NOMO-1 treated with dmso at 0.1 percent for 144 hours (cell line): ENCODE measurements around the gene STPG2.
"Not testable (repeated sequence)": the region's sequence is repeated elsewhere in the genome, so short reads cannot be mapped to it uniquely, and the experiment has no call there.

Experiments
- DNase-seq: peaks from one replicate; lab custom pipeline; 2025; ENCODE audit not compliant: unreplicated experiment; lab: John Stamatoyannopoulos, UW

Gene STPG2

GRCh38 chr4:97646997-97647396 lies 496.3 kb downstream of the STPG2 start:
- no peak for DNase-seq

DNA sequence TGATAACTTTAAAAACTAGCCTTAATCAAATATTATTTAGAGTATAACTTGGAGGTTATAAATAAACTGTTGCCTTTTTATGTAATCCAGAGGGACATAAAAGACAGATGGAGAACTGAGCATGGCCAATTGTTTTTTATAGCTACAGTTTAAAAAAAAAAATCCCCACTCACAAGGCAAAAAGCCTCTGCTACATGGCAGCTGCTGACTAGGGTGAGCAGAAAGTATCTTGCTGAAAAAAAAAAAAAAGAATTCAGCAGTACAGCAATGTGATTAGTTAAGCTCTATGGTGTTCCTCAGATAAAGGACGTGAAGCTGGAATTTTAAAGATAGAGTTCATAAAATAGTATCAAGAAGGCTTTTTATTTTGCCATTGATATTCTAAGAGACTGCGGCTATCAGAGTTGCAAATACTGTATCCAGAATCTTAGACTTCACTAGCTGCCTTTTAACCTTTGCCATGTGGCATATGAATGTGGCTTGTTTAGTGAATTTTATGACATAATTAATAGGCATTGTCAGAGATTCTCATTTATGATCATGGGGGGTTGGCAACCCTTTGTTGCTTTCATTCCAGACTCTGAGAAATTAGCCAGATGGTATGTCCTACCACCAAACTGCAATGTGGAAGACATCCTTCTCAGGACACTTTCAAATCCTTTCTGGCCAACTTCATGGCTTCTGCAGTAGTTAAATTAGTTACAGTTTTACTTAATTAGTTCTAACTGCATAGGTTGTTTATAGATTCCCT lies 498.0 kb downstream of the STPG2 start:
- no peak for DNase-seq

GRCh38 chr4:97643179-97643578 lies 500.1 kb downstream of the STPG2 start:
- DNase-seq: no peak

- no peak for DNase-seq
Measured at GRCh38 chr4:97639961-97640360, 503.3 kb downstream of the STPG2 start.

DNA sequence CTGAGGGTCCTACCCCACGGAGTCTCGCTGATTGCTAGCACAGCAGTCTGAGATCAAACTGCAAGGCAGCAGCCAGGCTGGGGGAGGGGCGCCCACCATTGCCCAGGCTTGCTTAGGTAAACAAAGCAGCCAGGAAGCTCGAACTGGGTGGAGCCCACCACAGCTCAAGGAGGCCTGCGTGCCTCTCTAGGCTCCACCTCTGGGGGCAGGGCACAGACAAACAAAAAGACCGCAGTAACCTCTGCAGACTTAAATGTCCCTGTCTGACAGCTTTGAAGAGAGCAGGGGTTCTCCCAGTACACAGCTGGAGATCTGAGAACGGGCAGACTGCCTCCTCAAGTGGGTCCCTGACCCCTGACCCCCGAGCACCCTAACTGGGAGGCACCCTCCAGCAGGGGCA lies 509.4 kb downstream of the STPG2 start:
- DNase-seq: not testable (repeated sequence)

DNA sequence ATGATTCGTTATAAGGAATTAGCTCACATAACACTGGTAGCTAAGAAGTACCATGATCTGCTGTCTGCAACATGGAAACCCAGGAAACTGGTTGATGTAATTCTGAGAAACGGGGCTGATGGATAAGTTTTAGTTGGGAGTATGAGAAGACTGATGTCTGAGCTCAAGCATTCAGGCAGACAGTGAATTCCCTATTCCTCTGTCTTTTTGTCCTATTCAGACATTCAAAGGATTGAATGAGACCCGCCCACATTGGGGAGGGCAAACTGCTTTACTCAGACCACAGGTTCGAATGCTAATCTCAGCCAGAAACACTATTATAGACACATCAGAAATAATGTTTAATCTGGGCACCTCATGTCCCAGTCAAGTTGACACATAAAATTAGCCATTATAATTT lies 515.5 kb downstream of the STPG2 start:
- DNase-seq: no peak

DNA sequence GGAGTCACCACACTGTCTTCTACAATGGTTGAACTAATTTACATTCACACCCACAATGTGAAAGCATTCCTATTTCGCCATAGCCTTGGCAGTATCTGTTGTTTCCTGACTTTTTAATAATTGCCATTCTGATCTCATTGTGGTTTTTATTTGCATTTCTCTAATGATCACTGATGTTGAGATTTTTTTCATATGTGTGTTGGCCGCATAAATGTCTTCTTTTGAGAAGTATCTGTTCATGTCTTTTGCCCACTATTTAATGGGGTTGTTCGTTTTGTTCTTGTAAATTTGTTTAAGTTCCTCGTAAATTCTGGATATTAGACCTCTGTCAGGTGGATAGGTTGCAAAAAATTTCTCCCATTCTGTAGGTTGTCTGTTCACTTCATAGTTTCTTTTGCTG lies 519.1 kb downstream of the STPG2 start:
- DNase-seq: no peak

DNA sequence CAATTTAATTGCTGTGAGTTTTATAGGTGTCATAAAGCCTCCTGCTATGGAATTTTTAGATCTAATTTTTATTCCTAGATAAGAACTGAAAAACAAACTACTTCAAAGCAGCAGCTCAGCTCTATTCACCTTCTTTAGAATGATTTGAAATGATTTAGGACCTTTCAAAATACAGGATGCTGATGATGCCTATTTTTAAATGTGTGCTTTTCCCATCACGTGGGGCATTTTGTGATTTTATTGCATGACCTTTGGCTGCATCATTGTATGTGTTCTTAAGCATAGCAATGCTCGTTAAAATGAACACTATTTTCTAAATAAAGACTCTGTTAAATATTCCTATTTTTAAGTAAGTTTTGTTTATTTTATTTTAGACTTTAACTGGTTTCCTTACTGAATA lies 537.3 kb downstream of the STPG2 start:
- no peak for DNase-seq

DNA sequence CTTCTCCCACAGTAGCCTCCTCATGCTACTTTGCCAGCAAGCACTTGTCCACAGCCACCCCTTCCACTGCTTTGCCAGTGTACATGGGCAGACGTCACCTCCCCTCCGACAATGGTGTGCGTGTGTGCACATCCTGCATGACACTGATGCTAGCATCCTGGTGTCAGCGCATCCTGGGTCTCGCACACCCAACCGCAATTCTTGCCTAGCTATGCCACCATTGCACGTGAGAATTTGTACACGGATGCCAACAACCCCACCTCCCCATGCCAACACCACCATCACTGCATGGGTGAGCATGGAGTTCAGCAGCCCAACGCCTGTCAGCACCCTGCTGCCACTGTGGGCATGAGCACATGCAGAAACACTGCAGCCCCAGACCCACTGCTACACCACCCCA lies 550.0 kb downstream of the STPG2 start:
- DNase-seq: no peak

GRCh38 chr4:97590266-97590665 lies 553.0 kb downstream of the STPG2 start:
- no peak for DNase-seq

GRCh38 chr4:97589481-97590196 lies 553.6 kb downstream of the STPG2 start:
- no peak for DNase-seq

DNA sequence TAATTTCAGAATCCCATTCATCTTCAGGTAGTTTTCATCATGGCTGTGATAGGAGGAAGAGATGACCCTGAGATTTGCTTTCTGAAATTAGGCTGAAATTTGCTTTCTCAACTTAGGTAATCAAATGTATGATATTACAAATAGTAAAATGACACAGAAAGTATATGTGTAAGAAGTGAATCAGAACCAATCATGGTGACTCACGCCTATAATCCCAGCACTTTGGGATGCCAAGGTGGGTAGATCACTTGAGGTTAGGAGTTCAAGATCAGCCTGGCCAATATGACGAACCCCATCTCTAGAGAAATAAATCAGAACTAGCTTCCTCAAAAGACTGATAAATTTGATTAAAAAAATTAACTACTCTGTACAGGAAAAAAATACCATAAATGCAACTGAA lies 555.4 kb downstream of the STPG2 start:
- no peak for DNase-seq

- DNase-seq: no peak
Measured at GRCh38 chr4:97585274-97585673, 558.0 kb downstream of the STPG2 start.

- DNase-seq: no peak
Measured at GRCh38 chr4:97582890-97583289, 560.4 kb downstream of the STPG2 start.

DNA sequence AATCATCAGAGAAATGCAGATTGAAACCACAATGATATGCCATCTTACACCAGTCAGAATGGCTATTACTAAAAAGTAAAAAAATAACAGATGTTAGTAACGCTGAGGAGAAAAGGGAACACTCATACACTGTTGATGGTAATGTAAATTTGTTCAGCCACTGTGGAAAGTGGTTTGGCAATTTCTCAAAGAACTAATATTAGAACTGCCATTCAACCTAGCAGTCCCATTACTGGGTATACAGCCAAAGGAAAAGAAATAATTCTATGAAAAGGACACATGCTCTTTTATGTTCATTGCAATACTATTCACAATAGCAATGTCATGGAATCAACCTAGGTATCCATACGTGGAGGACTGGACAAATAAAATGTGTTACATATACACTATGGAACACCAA lies 566.3 kb downstream of the STPG2 start:
- no peak for DNase-seq

GRCh38 chr4:97560009-97560408 lies 583.3 kb downstream of the STPG2 start:
- DNase-seq: no peak

GRCh38 chr4:97558204-97558778 lies 585.0 kb downstream of the STPG2 start:
- no peak for DNase-seq

- not testable (repeated sequence) for DNase-seq
Measured at GRCh38 chr4:97550637-97551036, 592.6 kb downstream of the STPG2 start.

DNA sequence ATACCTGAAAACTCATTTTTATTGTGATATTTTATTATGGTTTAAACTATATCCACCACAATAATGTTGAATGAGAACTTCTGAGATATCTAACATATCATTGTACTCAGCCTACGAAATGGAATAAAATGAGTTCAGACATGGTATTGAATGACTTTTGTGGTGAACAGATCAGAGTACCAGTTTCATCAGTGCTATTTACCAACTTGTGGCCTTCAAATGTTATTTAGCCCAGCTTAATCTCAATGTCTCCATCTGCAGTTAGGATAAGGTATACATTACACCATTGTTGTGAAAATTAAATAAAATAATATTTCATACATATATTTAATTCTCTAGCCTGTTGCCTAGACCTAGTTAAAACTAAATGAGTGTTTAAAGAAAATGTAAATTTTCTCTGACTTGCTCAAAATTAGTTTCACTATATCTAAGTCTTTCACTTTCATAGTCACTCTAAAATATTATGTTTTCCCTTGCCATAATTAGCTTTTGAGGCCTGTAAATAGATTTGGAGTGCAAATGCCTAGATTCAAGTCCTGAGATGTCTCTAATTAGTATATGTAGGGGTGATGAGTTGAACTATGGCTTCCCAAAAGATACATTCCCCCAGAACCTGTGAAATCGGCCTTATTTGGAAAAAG lies 594.2 kb downstream of the STPG2 start:
- DNase-seq: no peak

DNA sequence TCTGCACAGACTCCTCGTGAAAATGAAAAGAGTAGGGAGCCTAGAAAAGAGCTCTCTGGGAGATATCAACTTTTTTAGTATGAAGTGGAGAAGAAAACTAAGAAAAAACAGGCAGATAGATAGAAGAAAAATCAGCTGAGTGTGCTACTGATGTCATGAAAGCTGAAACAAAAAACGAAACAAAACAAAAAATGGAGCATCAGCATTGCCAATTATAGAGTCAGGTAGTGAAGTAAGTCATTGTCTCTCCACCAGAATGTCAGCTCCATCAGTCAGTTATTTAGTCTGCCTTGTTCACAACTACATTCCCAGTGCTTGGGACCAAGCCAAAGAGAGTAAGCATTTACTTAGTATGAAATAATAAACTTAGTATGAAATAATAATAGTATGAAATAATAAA lies 595.1 kb downstream of the STPG2 start:
- no peak for DNase-seq

GRCh38 chr4:97531351-97531750 lies 611.9 kb downstream of the STPG2 start:
- no peak for DNase-seq

GRCh38 chr4:97530676-97531075 lies 612.6 kb downstream of the STPG2 start:
- no peak for DNase-seq
